HepG2 (cell line): ENCODE results near the gene RPS6KA5. TPM values are rescaled to one million over a fixed set of nuclear protein-coding genes. Genes with fewer than 3 reads are reported as not detected.

Experiments
- ATAC-seq: fragments of 200-7000 bp; cut with Tn5 transposase; 3 replicates; pipeline ENCODE4 v1.9.1; 2020; ENCODE audit warnings: mild to moderate bottlenecking, moderate library complexity
- BruUV-seq: library from RNA; stranded (reverse); fragments of 400-500 nt; replicated peaks from 2 replicates; lab custom pipeline; 2021; lab: Mats Ljungman, UMichigan
- CTCF ChIA-PET: fragments of 300-600 bp; formaldehyde crosslinking; extraction: SDS; loops from one replicate; lab custom pipeline; 2021; ENCODE audit warnings: low total read pairs, inconsistent platforms, low intra/inter-chr PET ratio; lab: Yijun Ruan, JAX
- POLR2A ChIA-PET: fragments of 350-600 bp; sonication (Branson Sonifier 250); formaldehyde crosslinking; loops from one replicate; lab custom pipeline; 2020; ENCODE audit warnings: antibody characterized with exemption, inconsistent platforms; lab: Yijun Ruan, JAX
- DNase-seq: peaks from one replicate; pipeline ENCODE4 v3.0.0-alpha.2; 2015; ENCODE audit warnings: low spot score
- FAIRE-seq: peaks from 3 replicates; lab custom pipeline; 2011; peaks lifted over from hg19 to GRCh38; lab: Jason Lieb, UNC
- H2AFZ ChIP-seq: one replicate; pipeline ENCODE4 v1.6.1; 2011; ENCODE audit warnings: low read length, inconsistent platforms
- H3K27ac ChIP-seq: fragments of 300-600 bp; 3 replicates; pipeline ENCODE4 v1.8.0; 2011; ENCODE audit warnings: mixed run types, mild to moderate bottlenecking, mixed read lengths, low read length, inconsistent platforms; ENCODE audit not compliant: insufficient read depth; ENCODE audit errors: extremely low read length
- H3K27me3 ChIP-seq, 2 experiments: fragments of 200-600 bp in 1 of 2; 2 replicates in 1 of 2; 3 replicates in 1 of 2; pipeline versions ENCODE4 v1.6.0 to v1.8.0; 2011; ENCODE audit warnings: low read length in 2 of 2, mild to moderate bottlenecking in 2 of 2, moderate library complexity in 2 of 2, inconsistent platforms in 1 of 2; ENCODE audit not compliant: insufficient read depth in 2 of 2, control insufficient read depth in 1 of 2
- H3K36me3 ChIP-seq, 2 experiments: fragments of 200-600 bp in 1 of 2; replicated peaks in 1 of 2; 2 replicates in 1 of 2; 3 replicates in 1 of 2; pipeline versions ENCODE4 v1.5.1 to v1.8.0; 2011; ENCODE audit warnings: low read length in 2 of 2, inconsistent platforms in 1 of 2; ENCODE audit not compliant: insufficient read depth in 2 of 2, control insufficient read depth in 1 of 2
- H3K4me1 ChIP-seq: 2 replicates; pipeline ENCODE4 v1.5.1; 2012; ENCODE audit warnings: low read length, inconsistent platforms; ENCODE audit not compliant: insufficient read depth
- H3K4me2 ChIP-seq: 2 replicates; pipeline ENCODE4 v1.6.0; 2011; ENCODE audit warnings: low read depth, low read length, inconsistent platforms
- H3K4me3 ChIP-seq, 3 experiments: fragments of 200-600 bp in 1 of 3; sonication (generic), shearing (Covaris generic) in 1 of 3; replicated peaks in 1 of 3; 2 replicates each; pipeline ENCODE4 v1.5.1; 2011 to 2016; ENCODE audit warnings: low read length in 3 of 3, inconsistent platforms in 2 of 3, low read depth in 2 of 3, mild to moderate bottlenecking in 2 of 3, control low read depth in 1 of 3, mixed read lengths in 1 of 3; ENCODE audit not compliant: insufficient read depth in 1 of 3
- H3K79me2 ChIP-seq: one replicate; pipeline ENCODE4 v1.6.1; 2011; ENCODE audit warnings: low read length, inconsistent platforms; ENCODE audit not compliant: insufficient read depth
- H3K9ac ChIP-seq: 2 replicates; pipeline ENCODE4 v1.6.0; 2011; ENCODE audit warnings: mild to moderate bottlenecking, low read depth, low read length, inconsistent platforms; ENCODE audit not compliant: insufficient read depth
- H3K9me3 ChIP-seq: 2 replicates; pipeline ENCODE4 v1.5.1; 2012; ENCODE audit warnings: mild to moderate bottlenecking, low read length
- H4K20me1 ChIP-seq: 2 replicates; pipeline ENCODE4 v1.6.0; 2011; ENCODE audit warnings: inconsistent platforms, mild to moderate bottlenecking, low read length, moderate library complexity; ENCODE audit not compliant: insufficient read depth
- GTF3A ChIP-seq: sonication (generic); formaldehyde crosslinking; conservative IDR thresholded peaks from 2 replicates; pipeline ENCODE4 v1.4.0; 2020; ENCODE audit warnings: mild to moderate bottlenecking, missing genetic modification reagents
- KLF11 ChIP-seq: IDR thresholded peaks from 2 replicates; pipeline ENCODE4 v1.6.1; 2016; ENCODE audit warnings: missing compliant biosample characterization
- MTA1 ChIP-seq: sonication (generic); formaldehyde crosslinking; IDR thresholded peaks from 2 replicates; pipeline ENCODE4 v1.4.0; 2020; ENCODE audit warnings: missing genetic modification reagents, mild to moderate bottlenecking, borderline replicate concordance
- MXD3 ChIP-seq: IDR thresholded peaks from 2 replicates; pipeline ENCODE4 v1.6.1; 2016; ENCODE audit warnings: mild to moderate bottlenecking, missing biosample characterization, missing genetic modification reagents
- NBN ChIP-seq: fragments of 450-650 bp; conservative IDR thresholded peaks from 2 replicates; pipeline ENCODE4 v1.6.1; 2017
- NCOR1 ChIP-seq: fragments of 200-600 bp; sonication (generic); IDR thresholded peaks from 2 replicates; pipeline ENCODE4 v1.7.0; 2017; ENCODE audit warnings: antibody characterized with exemption, low read length, borderline replicate concordance
- POGK ChIP-seq: sonication (generic); formaldehyde crosslinking; conservative IDR thresholded peaks from 2 replicates; pipeline ENCODE4 v1.8.0; 2022; ENCODE audit warnings: mild to moderate bottlenecking, moderate library complexity, missing genetic modification reagents
- WIZ ChIP-seq: sonication (generic); formaldehyde crosslinking; IDR thresholded peaks from 2 replicates; pipeline ENCODE4 v1.5.1; 2020; ENCODE audit warnings: mild to moderate bottlenecking, missing genetic modification reagents
- ZBTB21 ChIP-seq: sonication (generic); formaldehyde crosslinking; IDR thresholded peaks from 2 replicates; pipeline ENCODE4 v1.4.0; 2020; ENCODE audit warnings: missing genetic modification reagents
- ZC3H13 ChIP-seq: sonication (generic); formaldehyde crosslinking; IDR thresholded peaks from 2 replicates; pipeline ENCODE4 v1.8.1; 2023; ENCODE audit warnings: mild to moderate bottlenecking, missing genetic modification reagents, moderate library complexity
- ZFP90 ChIP-seq: sonication (generic); formaldehyde crosslinking; IDR thresholded peaks from 2 replicates; pipeline ENCODE4 v1.8.0; 2022; ENCODE audit warnings: missing genetic modification reagents, mild to moderate bottlenecking, inconsistent platforms, borderline replicate concordance
- ZNF263 ChIP-seq: sonication (generic); formaldehyde crosslinking; IDR thresholded peaks from 2 replicates; pipeline ENCODE4 v1.4.0; 2020; ENCODE audit warnings: missing genetic modification reagents
- ZNF879 ChIP-seq: sonication (generic); formaldehyde crosslinking; IDR thresholded peaks from 2 replicates; pipeline ENCODE4 v1.8.1; 2023; ENCODE audit warnings: missing genetic modification reagents
- ZSCAN29 ChIP-seq: sonication (generic); formaldehyde crosslinking; conservative IDR thresholded peaks from 2 replicates; pipeline ENCODE4 v1.4.0; 2020; ENCODE audit warnings: mild to moderate bottlenecking, missing genetic modification reagents
- ZXDC ChIP-seq: sonication (generic); formaldehyde crosslinking; IDR thresholded peaks from 2 replicates; pipeline ENCODE4 v1.5.0; 2020; ENCODE audit warnings: mild to moderate bottlenecking, missing genetic modification reagents
- WGBS: methylation state at CpG from one replicate; pipeline ENCODE4 v1.1.6; 2017; ENCODE audit warnings: low lambda C conversion rate; 5-methylcytosine and 5-hydroxymethylcytosine counted together
- in situ Hi-C: cut with HindIII; loops from 2 replicates; pipeline ENCODE4 v1.10.0; 2017; ENCODE audit warnings: low pct_unique_long_range_greater_than_20kb; ENCODE audit not compliant: extremely low pct_ligation_motif_present
- intact Hi-C: fragments of 100-400 bp; cut with micrococcal nuclease; formaldehyde crosslinking; loops from one replicate; pipeline ENCODE4 v1.10.0; 2022; ENCODE audit not compliant: unreplicated experiment
- polyA plus RNA-seq, 8 experiments: library from polyadenylated mRNA; depleted of rRNA in 3 of 8; stranded (reverse) in 7 of 8; unstranded in 1 of 8; fragments of >200 nt; fragmentation: Illumina TruSeq in 4 of 8; extraction: Trizol in 4 of 8; gene quantifications; 2 replicates each; pipeline versions ENCODE4 v1.2.1 to v1.2.3, GENCODE V29; 2011 to 2016; ENCODE audit warnings: low read depth in 4 of 8, missing spikeins in 1 of 8, mixed read lengths in 1 of 8; ENCODE audit not compliant: insufficient read depth in 1 of 8
- total RNA-seq, 5 experiments: library from RNA; depleted of rRNA; stranded (reverse); fragments of >200 nt; fragmentation: Illumina TruSeq; extraction: Trizol; gene quantifications; 2 replicates each; pipeline ENCODE4 v1.2.3, GENCODE V29; 2016; ENCODE audit warnings: low read depth in 1 of 5
- TF ChIP-seq, protein P1 (sequence below): sonication (generic); formaldehyde crosslinking; IDR thresholded peaks from 2 replicates; pipeline ENCODE4 v1.4.0; 2020; ENCODE audit warnings: missing genetic modification reagents
- TF ChIP-seq, protein P2 (sequence below): sonication (generic); IDR thresholded peaks from 2 replicates; pipeline ENCODE4 v1.6.1; 2016; ENCODE audit warnings: low read depth, borderline replicate concordance
- TF ChIP-seq, protein P3 (sequence below): sonication (generic); formaldehyde crosslinking; IDR thresholded peaks from 2 replicates; pipeline ENCODE4 v1.4.0; 2020; ENCODE audit warnings: mild to moderate bottlenecking, missing genetic modification reagents

The RPS6KA5 gene
- total and polyA plus RNA-seq, 2 of the 13 experiments (the other 11 are each of a cell fraction or from before 2014, with no cell fraction given) = 0.50 to 0.58 TPM

GRCh38 chr14:90837355-90837754 is 223.1 kb downstream of the RPS6KA5 start:
- DNase-seq (no peak), FAIRE-seq (no peak), ATAC-seq (no peak)
- Histone ChIP-seq H3K9me3 (no peaks in the 10 kb centered on the region), H3K4me3 (no peak overlapping the region), H3K9ac (no peak overlapping the region), H3K4me1 (peaks cover 8% of the 10 kb centered on the region; the same call in 1 of the 2 replicates), H4K20me1 (no peaks in the 10 kb centered on the region), H3K4me2 (no peak overlapping the region), H3K79me2 (no peaks in the 10 kb centered on the region), H3K27me3 (no peaks in the 10 kb centered on the region; a peak in 1 of 5 replicates), H3K27ac (no peak overlapping the region), H3K36me3 (no peaks in the 10 kb centered on the region), H2AFZ (no peak overlapping the region)
- no peak for TF ChIP-seq ZNF879 (CRISPR knock-in tag)
- no peak for TF ChIP-seq MTA1
- TF ChIP-seq POGK (CRISPR knock-in tag) = no peak
- TF ChIP-seq WIZ = no peak
- no peak for TF ChIP-seq MXD3 (CRISPR knock-in tag)
- TF ChIP-seq, protein P1, sequence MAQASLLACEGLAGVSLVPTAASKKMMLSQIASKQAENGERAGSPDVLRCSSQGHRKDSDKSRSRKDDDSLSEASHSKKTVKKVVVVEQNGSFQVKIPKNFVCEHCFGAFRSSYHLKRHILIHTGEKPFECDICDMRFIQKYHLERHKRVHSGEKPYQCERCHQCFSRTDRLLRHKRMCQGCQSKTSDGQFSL (CRISPR knock-in tag) = no peak
- TF ChIP-seq, protein P2, sequence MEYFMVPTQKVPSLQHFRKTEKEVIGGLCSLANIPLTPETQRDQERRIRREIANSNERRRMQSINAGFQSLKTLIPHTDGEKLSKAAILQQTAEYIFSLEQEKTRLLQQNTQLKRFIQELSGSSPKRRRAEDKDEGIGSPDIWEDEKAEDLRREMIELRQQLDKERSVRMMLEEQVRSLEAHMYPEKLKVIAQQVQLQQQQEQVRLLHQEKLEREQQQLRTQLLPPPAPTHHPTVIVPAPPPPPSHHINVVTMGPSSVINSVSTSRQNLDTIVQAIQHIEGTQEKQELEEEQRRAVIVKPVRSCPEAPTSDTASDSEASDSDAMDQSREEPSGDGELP = no peak
- no peak for TF ChIP-seq ZXDC (CRISPR knock-in tag)
- TF ChIP-seq NBN = no peak
- TF ChIP-seq ZBTB21 = no peak
- TF ChIP-seq, protein P3, sequence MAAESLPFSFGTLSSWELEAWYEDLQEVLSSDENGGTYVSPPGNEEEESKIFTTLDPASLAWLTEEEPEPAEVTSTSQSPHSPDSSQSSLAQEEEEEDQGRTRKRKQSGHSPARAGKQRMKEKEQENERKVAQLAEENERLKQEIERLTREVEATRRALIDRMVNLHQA (CRISPR knock-in tag) = no peak
- TF ChIP-seq GTF3A (CRISPR knock-in tag) = no peak
- no peak for TF ChIP-seq ZNF263 (CRISPR knock-in tag)
- no peak for TF ChIP-seq ZC3H13 (CRISPR knock-in tag)
- no peak for TF ChIP-seq KLF11 (CRISPR knock-in tag)
- TF ChIP-seq NCOR1 = no peak
- no peak for TF ChIP-seq ZSCAN29 (CRISPR knock-in tag)
- no peak for TF ChIP-seq ZFP90 (CRISPR knock-in tag)
- BruUV-seq = no TSS peak
- CTCF ChIA-PET = no interaction called here
- 48% methylated on average over 9 of the region's 9 CpGs for WGBS
- intact Hi-C loops (no loop called here), in situ Hi-C loops (no loop called here)
- POLR2A ChIA-PET = no interaction called here
